Measurements from ENCODE around the gene GNB5. TPM values are rescaled to one million over a fixed set of nuclear protein-coding genes. Genes with fewer than 3 reads are reported as not detected.
"Not testable (repeated sequence)": the region's sequence is repeated elsewhere in the genome, so short reads cannot be mapped to it uniquely, and the experiment has no call there.

GNB5 gene
- total RNA-seq, 1 experiment from 2014 or later, result 50.7 TPM

GRCh38 chr15:52103217-52104207 is 87.7 kb downstream of the GNB5 start:
- in situ Hi-C loops (cut with HindIII; ENCODE audit: low sequenced_read_pairs), result no loop called here
- DNase-seq (ENCODE audit: low spot score), result no peak

GRCh38 chr15:52102463-52102862 is 88.7 kb downstream of the GNB5 start:
- DNase-seq (ENCODE audit: low spot score), result no peak
- in situ Hi-C loops (cut with HindIII; ENCODE audit: low sequenced_read_pairs), result no loop called here

- DNase-seq (ENCODE audit: low spot score), result no peak
- in situ Hi-C loops (cut with HindIII; ENCODE audit: low sequenced_read_pairs), result no loop called here
Observed at GRCh38 chr15:52101542-52102323, 89.5 kb downstream of the GNB5 start.

GRCh38 chr15:52100807-52101442 is 90.3 kb downstream of the GNB5 start:
- DNase-seq (ENCODE audit: low spot score), result no peak
- in situ Hi-C loops (cut with HindIII; ENCODE audit: low sequenced_read_pairs), result no loop called here

- in situ Hi-C loops (cut with HindIII; ENCODE audit: low sequenced_read_pairs), result no loop called here
- DNase-seq (ENCODE audit: low spot score), result no peak
Observed at GRCh38 chr15:52099651-52100272, 91.4 kb downstream of the GNB5 start.

- in situ Hi-C loops (cut with HindIII; ENCODE audit: low sequenced_read_pairs), result no loop called here
Observed at GRCh38 chr15:52098323-52098722, 92.9 kb downstream of the GNB5 start.

GRCh38 chr15:52097180-52097579 is 94.0 kb downstream of the GNB5 start:
- in situ Hi-C loops (cut with HindIII; ENCODE audit: low sequenced_read_pairs), result no loop called here
- no peak for DNase-seq (ENCODE audit: low spot score)

More at GRCh38 chr15:52098323-52098722, 92.9 kb downstream of the GNB5 start:
- DNase-seq (ENCODE audit: low spot score), result no peak

GRCh38 chr15:52096536-52096935 is 94.7 kb downstream of the GNB5 start:
- in situ Hi-C loops (cut with HindIII; ENCODE audit: low sequenced_read_pairs); DNase-seq (ENCODE audit: low spot score): not testable (repeated sequence)

GRCh38 chr15:52095597-52096262 is 95.5 kb downstream of the GNB5 start:
- in situ Hi-C loops (cut with HindIII; ENCODE audit: low sequenced_read_pairs), result no loop called here
- no peak for DNase-seq (ENCODE audit: low spot score)

- in situ Hi-C loops (cut with HindIII; ENCODE audit: low sequenced_read_pairs), result no loop called here
Observed at GRCh38 chr15:52094811-52095584, 96.2 kb downstream of the GNB5 start.

GRCh38 chr15:52093539-52094510 is 97.4 kb downstream of the GNB5 start:
- in situ Hi-C loops (cut with HindIII; ENCODE audit: low sequenced_read_pairs), result no loop called here
- DNase-seq (ENCODE audit: low spot score), result no peak

More at GRCh38 chr15:52094811-52095584, 96.2 kb downstream of the GNB5 start:
- DNase-seq (ENCODE audit: low spot score), result no peak

- in situ Hi-C loops (cut with HindIII; ENCODE audit: low sequenced_read_pairs), result no loop called here
- DNase-seq (ENCODE audit: low spot score), result no peak
Observed at GRCh38 chr15:52093167-52093538, 98.0 kb downstream of the GNB5 start.

- DNase-seq (ENCODE audit: low spot score), result no peak
- in situ Hi-C loops (cut with HindIII; ENCODE audit: low sequenced_read_pairs), result no loop called here
Observed at GRCh38 chr15:52090193-52090592, 101.0 kb downstream of the GNB5 start.

GRCh38 chr15:52086011-52086786 is 105.0 kb downstream of the GNB5 start:
- in situ Hi-C loops (cut with HindIII; ENCODE audit: low sequenced_read_pairs), result no loop called here
- DNase-seq (ENCODE audit: low spot score), result no peak

GRCh38 chr15:52085299-52085698 is 105.9 kb downstream of the GNB5 start:
- in situ Hi-C loops (cut with HindIII; ENCODE audit: low sequenced_read_pairs), result no loop called here
- no peak for DNase-seq (ENCODE audit: low spot score)

- DNase-seq (ENCODE audit: low spot score), result no peak
- in situ Hi-C loops (cut with HindIII; ENCODE audit: low sequenced_read_pairs), result no loop called here
Observed at GRCh38 chr15:52083603-52084002, 107.6 kb downstream of the GNB5 start.

All from G401 (cell line).